ENCODE data around the gene DNAL4. TPM values are rescaled to one million over a fixed set of nuclear protein-coding genes. Genes with fewer than 3 reads are reported as not detected.

The DNAL4 gene
- total RNA-seq, 1 donor from 2014 or later, result 19.9 TPM

DNA sequence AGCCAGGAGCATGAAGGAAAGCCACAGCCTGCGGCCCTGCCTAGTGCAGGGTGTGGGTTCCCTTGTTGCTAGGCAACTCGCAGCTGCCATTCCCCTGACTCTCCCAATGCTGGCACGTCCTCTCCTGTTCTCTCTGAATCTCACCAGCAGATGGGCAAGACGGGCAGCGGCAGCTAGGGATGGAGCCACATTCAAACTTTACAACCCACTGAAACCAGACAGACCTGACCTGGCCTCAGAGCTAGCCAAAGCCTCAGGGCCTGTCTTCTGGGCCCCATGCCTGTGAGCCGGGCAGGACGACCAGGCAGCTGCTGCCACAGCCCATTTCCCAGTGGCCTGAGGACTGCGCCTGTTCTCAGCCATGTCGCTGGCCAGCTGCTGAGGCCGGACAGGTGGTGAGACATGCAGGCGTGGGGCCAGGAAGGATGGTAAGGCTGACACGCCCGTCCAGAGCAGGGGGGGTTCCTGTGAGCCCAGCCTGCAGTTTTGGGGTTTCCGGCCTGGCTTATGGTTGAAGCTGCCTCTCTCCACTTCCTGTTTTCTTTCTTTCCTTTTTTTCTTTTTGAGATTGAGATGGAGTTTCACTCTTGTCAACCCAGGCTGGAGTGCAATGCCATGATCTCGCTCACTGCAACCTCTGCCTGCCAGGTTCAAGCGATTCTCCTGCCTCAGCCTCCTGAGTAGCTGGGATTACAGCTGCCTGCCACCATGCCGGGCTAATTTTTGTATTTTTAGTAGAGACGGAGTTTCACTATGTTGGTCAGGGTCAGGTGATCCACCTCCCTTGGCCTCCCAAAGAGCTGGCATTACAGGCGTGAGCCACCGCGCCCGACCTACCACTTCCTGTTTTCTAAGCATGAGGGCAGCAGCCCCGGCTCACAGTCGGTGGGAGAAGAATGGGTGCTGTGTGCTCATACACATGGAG lies 42.3 kb downstream of the DNAL4 start:
- TF ChIP-seq, protein P1, sequence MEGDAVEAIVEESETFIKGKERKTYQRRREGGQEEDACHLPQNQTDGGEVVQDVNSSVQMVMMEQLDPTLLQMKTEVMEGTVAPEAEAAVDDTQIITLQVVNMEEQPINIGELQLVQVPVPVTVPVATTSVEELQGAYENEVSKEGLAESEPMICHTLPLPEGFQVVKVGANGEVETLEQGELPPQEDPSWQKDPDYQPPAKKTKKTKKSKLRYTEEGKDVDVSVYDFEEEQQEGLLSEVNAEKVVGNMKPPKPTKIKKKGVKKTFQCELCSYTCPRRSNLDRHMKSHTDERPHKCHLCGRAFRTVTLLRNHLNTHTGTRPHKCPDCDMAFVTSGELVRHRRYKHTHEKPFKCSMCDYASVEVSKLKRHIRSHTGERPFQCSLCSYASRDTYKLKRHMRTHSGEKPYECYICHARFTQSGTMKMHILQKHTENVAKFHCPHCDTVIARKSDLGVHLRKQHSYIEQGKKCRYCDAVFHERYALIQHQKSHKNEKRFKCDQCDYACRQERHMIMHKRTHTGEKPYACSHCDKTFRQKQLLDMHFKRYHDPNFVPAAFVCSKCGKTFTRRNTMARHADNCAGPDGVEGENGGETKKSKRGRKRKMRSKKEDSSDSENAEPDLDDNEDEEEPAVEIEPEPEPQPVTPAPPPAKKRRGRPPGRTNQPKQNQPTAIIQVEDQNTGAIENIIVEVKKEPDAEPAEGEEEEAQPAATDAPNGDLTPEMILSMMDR (conservative IDR thresholded peaks at IDR 0.05; ENCODE audit: low read depth, low read length), result no peak
- no peak for DNase-seq (ENCODE audit: low read depth)
- H3K4me3 ChIP-seq (ENCODE audit: low read depth, low read length), result no peak overlapping the region

DNA sequence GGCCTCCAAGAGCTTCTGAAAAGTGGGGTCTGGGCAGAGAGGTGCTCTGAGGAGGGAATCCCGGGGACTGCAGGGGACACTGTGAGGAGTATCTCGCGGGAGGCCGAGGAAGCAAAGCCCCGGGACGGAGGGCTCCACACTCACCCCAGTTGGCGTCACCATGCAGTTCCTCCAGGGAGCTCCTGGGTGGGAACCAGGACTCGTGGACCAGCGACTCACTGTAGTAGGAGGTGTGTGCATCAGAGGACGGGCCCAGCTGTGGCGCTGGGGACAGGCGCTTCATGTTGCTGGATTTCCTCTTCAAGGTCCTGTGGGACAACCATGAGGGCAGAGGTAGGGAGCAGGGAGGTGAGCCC lies 42.9 kb downstream of the DNAL4 start:
- no peak overlapping the region for H3K4me3 ChIP-seq (ENCODE audit: low read depth, low read length)
- DNase-seq (ENCODE audit: low read depth), result no peak
- TF ChIP-seq, protein P1 (conservative IDR thresholded peaks at IDR 0.05; ENCODE audit: low read depth, low read length), result no peak

DNA sequence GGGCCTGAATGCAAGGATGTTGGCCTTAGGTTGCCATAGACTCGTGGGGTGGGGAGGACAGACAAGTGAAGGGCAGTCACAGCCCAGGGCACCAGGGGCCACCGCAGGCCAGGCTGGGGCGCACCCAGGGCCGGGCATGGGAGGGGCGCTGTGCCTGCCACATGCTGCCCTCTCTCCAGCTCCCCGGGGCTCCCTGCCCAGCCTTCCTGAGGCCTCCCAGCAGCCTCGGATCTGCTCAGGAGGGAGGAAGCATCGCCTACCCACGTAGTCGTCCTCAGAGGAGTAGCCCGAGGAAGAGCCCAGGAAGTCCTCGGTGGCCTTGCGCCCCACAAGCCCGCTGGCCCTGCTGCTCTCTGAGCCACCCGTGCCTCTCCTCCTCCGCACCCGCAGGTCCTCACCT lies 43.3 kb downstream of the DNAL4 start:
- H3K4me3 ChIP-seq (ENCODE audit: low read depth, low read length), result no peak overlapping the region
- TF ChIP-seq, protein P1 (conservative IDR thresholded peaks at IDR 0.05; ENCODE audit: low read depth, low read length), result no peak
- no peak for DNase-seq (ENCODE audit: low read depth)

DNA sequence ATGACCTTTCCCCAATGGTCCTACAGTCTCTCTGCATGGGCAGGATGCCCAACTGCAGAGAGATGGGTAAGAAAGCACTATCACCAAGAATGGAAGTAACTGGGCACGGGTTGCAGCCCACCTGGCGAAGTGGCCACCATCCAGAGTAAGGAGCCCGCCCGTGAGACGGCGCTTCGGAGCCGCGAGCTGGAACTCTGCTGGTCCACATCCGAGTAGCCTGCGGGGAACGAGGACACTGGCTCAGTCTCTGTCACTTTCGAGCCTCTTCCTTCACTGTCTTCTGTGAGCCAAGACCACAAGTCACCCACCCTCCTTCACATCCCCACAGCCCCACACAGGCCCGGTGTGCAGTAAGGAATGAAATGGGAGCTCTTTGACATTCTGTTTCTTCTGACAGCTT lies 43.8 kb downstream of the DNAL4 start:
- no peak overlapping the region for H3K4me3 ChIP-seq (ENCODE audit: low read depth, low read length)
- no peak for DNase-seq (ENCODE audit: low read depth)
- TF ChIP-seq, protein P1 (conservative IDR thresholded peaks at IDR 0.05; ENCODE audit: low read depth, low read length), result no peak

DNA sequence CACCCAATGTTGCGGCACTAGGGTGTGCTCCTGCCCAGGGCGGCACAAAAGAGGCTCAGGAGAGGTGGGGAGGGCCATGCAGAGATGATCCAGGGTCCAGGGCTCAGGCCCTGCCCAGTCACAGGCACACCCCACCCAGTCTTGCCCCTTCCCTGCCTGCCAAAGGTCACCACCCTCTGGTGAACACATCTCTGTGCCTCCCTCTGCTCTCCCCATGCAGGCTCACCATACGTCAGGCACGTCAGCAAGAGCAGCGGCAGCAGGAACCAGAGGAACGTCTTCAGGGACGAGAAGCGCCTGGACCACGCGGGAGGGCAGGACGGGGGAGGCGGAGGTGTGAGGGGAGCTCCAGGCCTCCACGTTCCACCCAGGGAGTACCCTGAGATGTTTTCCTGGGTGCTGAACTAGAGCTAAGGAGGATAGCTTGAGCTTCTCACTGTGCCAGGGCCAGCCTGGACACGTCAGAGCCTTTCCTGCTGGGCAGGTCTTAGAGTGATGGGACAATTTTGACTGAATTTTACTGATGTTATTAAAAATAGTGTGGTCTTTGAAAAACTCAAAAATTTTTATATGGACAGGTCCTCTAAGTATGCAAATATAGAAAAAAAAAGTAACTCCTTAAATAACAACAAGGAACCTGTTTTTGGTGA lies 45.3 kb downstream of the DNAL4 start:
- H3K4me3 ChIP-seq (ENCODE audit: low read depth, low read length), result no peak overlapping the region
- no peak for DNase-seq (ENCODE audit: low read depth)
- TF ChIP-seq, protein P1 (conservative IDR thresholded peaks at IDR 0.05; ENCODE audit: low read depth, low read length), result no peak

DNA sequence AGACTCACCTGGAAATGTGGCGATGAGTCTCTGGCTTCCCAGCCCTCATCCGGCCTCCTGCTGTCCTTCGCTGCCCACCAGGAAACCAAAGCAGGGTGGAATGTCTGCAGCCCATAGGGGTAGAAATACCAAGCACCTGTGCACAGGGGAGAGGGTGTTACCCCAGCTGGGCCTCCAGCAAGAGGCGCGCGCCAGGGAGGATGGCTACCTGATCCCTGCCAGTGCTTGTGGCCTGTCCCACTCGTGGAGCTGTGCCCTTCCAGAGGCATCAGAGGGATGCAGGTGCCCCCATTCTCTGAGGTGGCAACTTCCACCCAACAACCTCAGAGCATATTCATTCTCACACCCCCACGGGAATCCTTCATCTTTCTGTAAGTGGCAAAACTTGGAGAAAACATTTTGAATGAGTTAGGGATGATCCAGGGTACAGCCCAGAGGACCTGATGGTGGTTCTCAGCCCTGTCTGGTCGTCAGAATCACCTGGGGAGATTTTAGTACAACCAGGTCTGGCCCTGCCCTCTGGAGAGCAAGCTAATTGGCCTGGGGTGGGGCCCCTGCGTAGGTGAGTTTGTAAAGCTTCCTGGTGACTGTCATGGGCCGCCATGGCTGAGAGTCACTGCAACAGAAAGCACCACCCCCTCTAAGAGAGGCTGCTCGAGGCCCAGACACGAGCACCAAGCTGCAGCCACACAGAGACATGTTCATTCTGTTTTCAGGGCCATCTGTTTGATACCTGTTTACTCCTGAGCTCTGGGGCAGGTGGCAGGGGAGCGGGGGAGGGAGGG lies 48.1 kb downstream of the DNAL4 start:
- no peak overlapping the region for H3K4me3 ChIP-seq (ENCODE audit: low read depth, low read length)
- TF ChIP-seq, protein P1 (conservative IDR thresholded peaks at IDR 0.05; ENCODE audit: low read depth, low read length), result no peak
- no peak for DNase-seq (ENCODE audit: low read depth)
